T-helper 1 cell treated with Interleukin-12 subunit alpha and Interleukin-12 subunit beta and Interleukin-4 antibody, amounts not matched to agents 30 ng/mL and 1 ng/mL, for 36 hours (primary cell): ENCODE data around the gene CCDC110. TPM values are rescaled to one million over a fixed set of nuclear protein-coding genes. Genes with fewer than 3 reads are reported as not detected.
"Not testable (repeated sequence)": the region's sequence is repeated elsewhere in the genome, so short reads cannot be mapped to it uniquely, and the experiment has no call there.

Experiments
- intact Hi-C: fragments of 100-400 bp; cut with micrococcal nuclease; formaldehyde crosslinking; loops from one replicate; pipeline ENCODE4 v1.15.1; 2024
- total RNA-seq: library from RNA; stranded (reverse); gene quantifications from 2 replicates; pipeline ENCODE4 v1.2.3, GENCODE V29; 2022

CCDC110 gene
- total RNA-seq = not detected in 2 replicates

DNA sequence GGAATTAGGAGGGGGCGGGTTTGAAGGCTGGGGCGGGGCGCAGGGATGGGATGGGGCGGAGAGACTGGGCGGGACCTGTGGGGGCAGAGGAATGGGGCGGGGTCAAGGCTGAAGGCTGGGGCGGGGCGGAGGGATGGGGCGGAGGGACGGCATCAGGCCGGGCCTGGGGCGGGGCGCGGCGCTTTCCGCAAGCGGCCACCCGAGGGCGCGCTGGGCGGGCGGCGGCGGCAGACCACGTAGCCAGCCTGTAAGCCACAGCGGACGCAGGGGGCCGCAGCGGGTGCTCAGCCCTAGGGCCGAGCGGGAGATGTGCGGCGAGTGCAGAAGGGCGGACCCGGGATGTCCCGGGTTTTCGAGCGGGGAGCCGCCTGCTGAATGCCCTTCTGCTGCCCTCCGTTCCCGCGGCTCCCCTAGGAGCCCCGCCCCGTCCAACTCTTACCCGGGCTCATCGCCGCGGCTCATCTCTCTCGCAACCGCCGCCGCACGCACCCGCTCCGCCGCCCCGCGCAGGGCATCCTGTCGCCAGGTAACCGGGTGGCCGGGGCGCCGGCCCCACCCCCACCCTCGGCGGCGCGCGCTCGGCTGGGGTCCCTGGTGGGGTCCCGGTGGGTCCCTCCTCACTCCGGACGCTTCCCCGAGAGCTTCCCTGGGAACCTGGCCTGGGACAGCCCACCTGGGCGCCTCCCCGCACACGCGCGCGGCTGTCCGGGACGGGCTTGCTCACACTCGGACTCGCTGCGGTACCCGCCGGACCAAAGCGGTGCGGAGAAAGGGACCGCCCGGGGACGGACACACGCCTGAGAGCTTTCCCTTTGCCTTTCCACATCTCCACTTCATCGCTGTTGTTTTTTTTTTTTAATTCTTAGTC, at the start of gene CCDC110:
CCDC110 (minus strand) TSS at position 499 of the 868 bp plus-strand sequence; CDS start at position 449, 50 bp downstream.
- intact Hi-C loops = loop anchor here (1.0 to 2.0 kb wide), 12 partner anchors 46 to 1967 kb away; partner anchors contain the start of genes ANKRD37, CASP3, CENPU and CYP4V2

DNA sequence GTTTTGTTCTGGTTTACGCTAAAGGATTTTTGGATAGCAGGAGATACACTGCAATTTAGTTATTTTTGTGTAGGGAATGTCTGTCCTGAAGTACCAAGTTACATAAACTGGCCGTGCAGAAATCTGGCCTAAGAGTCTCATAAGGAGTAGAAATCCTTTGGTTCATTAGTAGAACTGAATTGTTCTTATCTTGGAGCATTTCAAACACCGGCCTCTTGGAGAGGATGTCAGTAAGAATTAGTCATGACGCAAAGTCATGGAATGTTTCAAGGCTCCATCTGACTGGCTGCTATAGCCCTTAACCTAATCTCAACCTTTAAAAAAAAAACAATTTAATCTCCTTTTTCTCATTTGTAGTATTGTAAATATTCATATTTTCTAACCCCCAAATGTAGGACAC, 48.6 kb upstream of the CCDC110 start:
- intact Hi-C loops = no loop called here

DNA sequence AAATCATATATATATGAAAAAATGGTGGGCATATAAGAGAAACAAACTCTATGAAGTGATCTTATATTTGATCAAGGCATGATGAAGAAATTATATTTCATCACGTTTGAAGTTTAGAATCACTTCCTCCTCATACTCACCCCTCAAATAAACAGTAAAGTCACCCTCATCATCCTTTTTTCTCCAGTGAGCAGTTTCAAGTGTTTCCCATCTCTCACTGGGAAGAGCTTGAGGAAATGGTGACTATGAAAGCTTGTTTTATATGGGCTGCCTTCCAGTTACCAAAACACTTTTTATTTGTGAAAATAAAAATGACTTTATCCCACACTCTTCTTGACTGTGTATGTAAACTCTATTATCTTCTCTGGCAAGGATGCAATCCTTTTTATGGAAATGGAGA, 47.0 kb upstream of the CCDC110 start:
- intact Hi-C loops = no loop called here

DNA sequence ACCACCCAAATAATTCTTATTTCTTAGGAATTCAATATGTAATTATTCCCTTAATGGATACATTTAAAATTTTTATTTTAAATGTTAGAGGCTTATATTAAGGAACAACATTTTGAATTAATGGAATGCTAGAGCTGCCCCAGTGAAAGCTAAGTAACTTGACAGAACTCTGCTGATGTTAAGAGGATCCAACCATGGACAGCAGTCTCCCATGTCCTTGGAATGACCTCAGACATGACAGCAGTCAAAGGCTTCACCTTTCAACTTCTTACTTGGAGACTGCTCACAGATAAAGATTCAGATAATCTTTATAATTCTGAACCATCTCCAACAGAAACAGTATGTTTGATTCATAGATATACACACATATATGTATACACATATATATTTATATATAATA, 46.5 kb upstream of the CCDC110 start:
- intact Hi-C loops = no loop called here

DNA sequence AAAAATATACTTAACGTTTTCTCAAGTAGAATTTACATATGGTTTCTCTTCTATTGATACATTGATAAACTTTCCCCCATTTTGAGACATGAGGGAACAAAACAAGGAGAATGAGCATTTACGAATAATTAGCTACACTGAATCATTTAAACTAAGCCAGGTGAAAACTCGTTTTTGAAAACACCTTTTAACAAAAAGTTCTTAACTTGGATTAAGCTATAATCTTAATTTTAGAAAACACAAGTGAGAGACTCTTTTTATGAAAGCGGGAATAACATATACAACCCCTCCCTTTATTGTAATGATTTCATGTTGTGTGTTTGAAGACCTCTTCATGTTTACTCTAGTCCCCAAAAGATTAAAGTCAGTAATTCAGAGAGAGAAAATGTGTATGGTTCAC, 43.7 kb upstream of the CCDC110 start:
- intact Hi-C loops = no loop called here

DNA sequence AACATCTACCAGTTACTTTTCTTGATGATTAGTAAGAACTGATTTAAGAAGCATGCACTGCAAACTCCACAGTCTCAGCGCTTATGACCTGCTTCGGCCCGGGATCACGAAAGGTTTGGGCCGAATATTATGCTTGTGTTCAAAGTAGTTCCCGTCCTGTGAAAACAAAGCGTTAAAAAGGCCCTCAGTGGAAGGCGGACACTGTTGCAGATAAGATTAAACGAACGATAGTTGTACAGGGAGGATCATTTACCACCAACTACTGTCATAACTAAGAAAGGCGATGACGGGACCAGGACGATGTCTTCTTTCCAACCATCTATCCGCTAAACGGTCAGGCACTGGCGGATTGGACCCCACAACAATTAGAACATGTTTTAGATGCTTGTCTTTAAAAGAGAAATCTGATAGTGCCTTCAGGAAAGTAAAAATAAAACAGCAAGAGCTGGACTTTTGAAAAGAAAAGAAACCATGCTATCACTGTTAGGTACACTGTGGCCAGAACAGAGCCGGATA, 42.7 kb upstream of the CCDC110 start:
- intact Hi-C loops = no loop called here

DNA sequence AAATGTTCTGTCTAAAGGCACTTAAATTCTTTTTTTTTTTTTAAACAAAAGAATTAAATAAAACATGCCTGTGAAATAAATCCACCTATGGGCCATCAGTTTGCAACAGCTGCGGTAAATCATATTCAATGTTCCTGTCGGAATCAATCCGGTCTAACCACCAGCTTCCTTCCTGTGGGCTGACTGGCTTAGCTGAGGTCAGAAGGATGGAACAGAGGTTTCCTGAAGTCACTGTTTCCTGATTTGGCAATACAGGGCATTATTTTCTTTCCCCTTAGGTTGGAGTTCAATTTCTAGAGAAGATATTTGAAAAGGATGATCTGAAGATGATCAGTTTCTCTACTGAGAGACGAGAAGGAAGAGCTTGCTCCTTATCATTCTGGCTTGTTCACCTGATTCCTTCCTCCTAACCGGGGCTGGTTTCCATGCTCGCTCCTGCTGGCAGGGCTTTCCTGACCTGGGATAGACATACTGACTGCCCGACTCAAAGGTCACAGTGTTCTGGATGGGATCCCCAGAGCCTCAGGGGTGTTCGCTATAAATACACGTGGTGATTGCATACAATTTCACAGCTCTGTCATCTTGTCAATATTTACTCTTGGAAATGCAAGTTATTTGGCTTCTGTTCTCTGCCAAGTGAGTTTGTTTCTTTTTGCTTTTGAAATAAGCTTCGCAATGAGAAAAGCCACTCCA, 42.1 kb upstream of the CCDC110 start:
- intact Hi-C loops = no loop called here

DNA sequence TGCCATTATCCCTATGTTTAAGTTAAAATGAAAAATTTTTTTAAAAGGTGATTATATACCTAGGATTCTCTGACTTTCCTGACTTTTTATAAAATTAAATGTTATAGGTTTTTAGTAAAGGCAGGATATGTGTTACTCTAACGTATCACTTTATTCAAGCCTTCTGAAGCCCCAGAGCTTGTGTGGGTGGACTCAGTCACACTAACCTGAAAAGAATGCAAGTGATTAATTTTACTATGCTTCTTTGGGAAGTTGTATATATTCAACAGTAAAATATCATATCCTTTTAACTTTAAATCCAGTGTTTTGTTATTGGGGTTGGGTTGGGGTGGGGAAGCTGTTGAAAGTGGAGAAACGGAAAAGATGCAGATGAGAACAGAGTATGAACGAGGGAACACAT, 41.0 kb upstream of the CCDC110 start:
- intact Hi-C loops = no loop called here

DNA sequence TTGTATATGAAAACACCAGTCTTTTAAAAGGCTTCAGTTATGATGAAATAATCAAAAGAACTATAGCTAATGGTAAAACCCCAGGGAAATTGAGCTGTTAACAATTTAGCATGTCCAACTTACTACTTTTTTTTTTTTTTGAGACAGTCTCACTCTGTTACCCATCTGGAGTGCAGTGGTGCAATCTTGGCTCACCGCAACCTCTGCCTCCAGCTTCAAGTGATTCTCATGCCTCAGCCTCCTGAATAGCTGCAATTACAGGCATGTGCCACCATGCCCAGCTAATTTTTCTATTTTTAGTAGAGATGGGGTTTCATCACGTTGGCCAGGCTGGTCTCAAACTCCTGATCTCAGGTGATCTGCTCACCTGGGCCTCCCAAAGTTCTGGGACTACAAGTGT, 39.7 kb upstream of the CCDC110 start:
- intact Hi-C loops = not testable (repeated sequence)

DNA sequence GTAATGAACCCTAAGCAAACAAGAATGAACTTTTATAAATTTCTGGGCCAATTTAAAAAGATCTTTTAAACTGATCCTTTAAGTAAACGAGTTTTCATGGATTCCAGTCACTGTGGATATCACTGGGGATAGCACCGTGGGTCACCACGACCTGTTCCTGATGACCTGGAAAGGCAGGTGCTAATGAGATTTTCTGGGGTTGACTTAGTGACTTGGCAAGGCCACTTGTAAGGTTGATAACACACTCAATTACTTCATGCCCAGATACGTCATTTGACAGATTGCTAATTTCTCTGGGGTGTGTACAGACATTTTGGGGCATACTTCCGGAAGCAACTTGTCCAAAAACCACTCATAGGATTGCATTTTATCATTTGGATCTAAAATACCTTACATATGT, 39.3 kb upstream of the CCDC110 start:
- intact Hi-C loops = no loop called here

DNA sequence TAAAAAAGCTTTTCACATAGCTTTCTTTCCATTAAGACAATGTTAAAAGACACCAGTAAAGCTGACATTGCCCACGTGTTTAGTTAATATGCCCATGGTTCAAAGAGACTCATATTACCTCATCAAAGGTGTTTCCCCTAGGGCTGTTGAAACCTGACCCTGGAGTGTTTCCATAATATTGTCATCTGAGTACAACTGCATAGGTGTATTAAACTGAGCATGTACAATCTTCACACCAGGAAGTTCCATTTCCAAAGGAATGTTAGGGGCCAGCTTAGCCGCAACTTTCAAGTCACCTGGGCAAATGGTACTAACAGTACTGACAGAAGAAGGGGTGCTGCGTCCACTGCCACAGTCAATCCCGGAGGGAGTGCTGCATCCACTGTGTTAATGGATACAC, 36.6 kb upstream of the CCDC110 start:
- intact Hi-C loops = no loop called here

DNA sequence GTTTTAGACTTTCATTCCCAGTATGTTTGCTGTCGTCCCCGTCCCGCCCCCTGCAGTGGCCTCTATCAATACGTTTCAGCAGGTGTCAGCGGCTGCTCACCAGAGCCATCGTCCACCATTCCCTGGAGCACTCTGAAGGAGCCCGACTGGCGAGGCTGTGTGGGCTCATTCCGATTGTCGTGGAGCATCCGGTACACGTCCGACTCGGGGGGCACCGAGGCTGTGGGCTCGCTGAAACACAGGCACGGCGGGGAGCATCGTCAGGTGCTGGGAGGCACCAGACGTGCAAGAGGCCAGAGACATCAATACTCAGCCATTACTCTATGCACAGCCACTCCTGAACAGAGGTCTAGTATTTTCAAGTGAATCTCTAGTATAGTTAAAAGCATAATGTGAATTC, 34.9 kb upstream of the CCDC110 start:
- intact Hi-C loops = no loop called here

DNA sequence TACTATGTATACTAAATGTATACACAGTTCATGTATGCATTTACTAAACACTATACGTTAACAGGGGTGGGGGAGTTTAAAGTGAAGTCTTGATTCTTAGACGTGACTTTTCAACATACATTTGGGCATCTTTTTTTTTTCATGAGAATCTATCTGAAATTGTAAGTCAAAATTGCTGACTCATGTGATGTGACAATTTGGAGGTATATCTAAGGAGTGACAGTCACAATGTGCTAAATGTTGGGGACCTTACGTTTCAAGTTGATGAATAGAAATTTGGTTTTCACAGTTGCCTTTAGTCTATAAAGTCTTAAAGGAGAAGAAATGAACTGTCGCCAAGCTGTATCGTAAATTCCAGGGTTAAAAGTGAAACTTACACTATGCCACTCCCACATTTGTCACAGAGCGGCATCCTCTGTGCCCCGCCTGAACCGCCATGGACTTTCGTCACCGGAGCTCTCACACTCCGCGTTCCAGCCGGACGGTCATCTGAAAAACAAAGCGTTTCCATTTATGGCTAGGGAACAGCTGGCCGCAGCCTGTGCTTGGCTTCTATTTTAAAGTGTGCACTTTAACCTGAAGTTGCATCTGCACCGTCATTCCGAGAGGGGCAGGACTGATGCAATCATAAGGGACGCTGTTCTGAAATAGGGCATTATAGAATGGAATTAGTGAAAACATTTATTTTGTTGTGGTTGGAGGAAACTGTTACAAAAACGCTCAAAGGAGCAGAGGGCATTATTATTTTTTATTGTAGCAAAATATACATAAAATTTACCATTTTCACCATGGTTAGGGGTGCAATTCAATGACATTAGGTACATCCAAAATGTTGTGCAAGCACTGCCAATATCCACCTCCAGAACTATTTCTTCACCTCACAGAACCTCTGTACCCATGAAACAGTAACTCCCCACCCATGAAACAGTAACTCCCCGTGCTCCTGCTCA, 32.8 kb upstream of the CCDC110 start:
- intact Hi-C loops = no loop called here

DNA sequence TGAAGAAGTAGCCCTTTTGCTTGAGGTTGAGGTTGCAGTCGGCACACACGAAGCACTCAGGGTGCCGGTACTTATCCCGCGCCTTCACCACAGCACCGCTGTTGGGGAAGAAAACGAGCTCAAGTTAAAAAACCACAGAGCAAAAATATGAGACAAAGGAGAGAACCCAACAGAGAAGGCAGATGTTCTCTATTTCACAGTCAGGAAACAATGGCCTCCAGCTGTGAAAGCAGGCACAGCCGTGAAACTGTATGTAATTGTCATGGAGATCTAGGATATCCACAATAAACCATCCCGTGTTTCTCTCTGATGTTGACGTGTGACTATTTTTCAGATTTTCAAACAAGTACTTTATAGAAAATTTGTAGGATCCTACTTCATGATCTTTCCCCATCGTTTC, 30.9 kb upstream of the CCDC110 start:
- intact Hi-C loops = no loop called here

DNA sequence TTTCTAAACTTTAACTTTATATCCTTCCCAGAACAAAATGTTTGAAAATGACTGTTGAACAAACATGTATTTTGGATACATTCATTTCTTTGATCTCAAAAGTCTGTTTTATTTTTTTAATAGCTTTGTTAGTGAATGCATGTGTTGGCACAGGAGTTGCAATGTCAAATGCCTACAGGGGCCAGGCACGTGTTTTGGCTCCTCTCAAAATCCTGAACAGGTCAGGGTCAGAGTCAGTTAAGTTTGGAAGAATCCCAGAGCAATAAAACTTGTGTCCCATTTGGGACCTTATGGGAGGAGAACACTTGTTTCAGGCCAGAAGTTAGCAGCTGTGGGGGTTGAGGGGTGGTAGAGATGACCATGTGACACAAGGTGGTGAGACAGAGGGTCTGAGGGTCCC, 29.0 kb upstream of the CCDC110 start:
- intact Hi-C loops = no loop called here

DNA sequence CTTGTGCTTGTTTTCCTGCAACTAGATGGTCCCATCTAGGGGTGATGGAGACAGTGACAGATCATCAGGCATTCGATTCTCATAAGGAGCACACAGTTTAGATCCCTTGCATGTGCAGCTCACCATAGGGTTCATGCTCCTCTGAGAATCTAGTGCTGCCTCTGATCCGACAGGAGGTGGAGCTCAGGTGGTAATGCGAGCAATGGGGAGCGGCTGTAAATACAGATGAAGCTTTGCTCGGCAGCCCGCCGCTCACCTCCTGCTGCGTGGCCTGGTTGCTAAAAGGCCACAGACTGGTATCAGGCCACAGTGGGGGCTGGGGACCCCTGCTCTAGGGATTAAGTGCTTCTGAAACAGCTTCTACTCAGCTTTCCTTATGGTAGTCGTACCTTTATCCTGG, 28.5 kb upstream of the CCDC110 start:
- intact Hi-C loops = no loop called here

DNA sequence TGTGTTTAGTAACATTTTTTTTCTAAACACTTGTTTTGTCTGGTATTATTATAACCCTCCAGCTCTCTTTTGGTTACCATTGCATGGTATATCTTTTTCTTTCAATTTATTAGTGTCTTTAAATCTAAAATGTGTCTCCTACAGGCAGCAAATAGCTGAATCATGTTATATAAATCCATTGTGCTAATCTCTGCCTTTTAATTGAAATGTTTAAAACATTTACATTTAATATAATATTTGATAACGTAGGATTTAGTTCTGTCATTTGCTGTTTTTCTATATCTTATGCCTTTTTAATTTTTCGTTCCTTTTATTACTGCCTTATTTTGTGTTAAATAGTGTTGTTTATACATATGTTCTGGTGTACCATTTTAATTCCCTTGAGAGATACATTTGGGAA, 17.1 kb upstream of the CCDC110 start:
- intact Hi-C loops = no loop called here

DNA sequence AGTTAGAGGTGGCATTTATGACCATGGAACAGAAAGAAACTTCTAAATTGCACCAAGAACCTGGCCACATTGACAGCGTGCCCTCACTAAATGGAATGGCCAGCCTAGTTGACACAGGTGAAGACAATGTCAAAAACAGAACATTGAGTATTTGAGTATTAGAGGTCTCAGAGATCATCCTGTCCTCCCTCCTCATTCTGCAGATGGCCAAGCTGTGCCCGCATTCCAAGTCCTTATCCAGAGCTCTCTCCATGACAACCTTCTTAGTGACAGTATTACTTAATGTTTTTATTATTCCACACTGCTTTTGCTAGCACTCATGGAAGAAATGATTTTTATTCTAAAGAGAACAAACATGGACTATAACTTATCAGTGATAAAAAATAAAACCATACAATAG, 9.9 kb upstream of the CCDC110 start:
- intact Hi-C loops = no loop called here

DNA sequence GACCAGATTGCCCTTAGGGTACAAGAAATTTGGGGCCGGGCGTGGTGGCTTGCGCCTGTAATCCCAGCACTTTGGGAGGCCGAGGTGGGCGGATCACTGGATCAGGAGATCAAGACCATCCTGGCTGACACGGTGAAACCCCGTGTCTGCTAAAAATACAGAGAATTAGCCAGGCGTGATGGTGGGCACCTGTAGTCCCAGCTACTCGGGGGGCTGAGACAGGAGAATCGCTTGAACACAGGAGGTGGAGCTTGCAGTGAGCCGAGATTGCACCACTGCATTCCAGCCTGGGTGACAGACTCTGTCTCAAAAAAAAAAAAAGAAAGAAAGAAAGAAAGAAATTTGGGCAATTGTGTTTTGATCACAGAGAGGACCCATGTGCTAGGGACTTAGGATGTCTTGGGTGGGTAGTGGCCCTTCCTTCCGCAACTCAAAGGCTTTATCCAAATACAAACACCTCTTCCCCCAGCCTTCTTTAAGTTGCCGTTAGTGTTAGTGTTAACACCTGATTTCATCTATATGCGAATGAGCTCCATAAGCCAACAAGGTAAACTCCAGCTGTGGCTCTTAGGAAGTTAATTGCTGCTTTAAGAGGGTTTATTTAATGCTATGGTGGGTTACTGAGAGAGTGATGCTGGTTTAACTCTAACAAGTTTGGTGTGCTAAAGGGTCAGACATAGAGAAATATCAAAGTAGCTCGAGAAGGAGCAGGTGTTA, 8.6 kb upstream of the CCDC110 start:
- intact Hi-C loops = no loop called here

DNA sequence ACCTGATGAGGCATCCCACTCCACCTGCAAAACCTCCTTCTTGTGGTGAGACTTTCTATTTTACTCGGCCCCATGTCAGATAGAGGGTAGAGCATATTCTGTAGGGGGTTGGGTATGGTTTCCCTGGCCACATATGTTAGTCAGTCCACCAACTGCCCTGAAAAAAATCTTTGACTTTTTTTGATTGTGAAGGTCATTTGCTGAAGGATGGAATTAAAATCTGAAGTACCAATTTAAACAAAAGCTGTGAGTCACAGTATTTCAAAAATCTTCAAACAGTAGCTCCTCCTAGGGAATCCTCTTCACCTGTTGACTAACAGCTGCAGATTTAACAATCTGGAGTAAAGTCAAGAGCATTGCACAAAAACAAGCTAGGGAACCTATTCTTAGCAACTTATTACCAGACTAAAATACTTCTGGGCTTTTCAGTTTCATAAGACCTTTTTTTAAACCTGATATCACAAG, 8.0 kb upstream of the CCDC110 start:
- intact Hi-C loops = no loop called here

DNA sequence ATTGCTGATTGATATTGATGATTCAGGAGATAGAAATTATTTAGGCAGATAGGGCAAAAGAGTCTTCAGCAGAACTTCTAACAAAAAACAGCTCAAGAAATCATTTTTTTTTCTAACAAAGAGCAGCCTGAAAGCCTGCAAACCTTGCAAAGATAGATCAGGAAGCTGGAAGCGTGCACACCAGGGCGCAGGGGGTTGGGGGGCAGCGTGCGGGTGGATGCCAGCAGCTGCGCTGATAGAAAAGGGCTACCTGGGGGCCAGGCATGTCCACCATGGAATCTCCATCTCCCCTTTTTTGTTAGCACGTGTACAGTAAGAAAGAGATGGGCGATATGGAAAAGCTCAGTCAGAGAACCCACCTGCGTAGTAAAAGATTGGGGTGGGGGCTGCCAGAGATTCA, 1.7 kb upstream of the CCDC110 start:
- intact Hi-C loops = no loop called here
